ENCODE measurements around the gene CYFIP1.

DNA sequence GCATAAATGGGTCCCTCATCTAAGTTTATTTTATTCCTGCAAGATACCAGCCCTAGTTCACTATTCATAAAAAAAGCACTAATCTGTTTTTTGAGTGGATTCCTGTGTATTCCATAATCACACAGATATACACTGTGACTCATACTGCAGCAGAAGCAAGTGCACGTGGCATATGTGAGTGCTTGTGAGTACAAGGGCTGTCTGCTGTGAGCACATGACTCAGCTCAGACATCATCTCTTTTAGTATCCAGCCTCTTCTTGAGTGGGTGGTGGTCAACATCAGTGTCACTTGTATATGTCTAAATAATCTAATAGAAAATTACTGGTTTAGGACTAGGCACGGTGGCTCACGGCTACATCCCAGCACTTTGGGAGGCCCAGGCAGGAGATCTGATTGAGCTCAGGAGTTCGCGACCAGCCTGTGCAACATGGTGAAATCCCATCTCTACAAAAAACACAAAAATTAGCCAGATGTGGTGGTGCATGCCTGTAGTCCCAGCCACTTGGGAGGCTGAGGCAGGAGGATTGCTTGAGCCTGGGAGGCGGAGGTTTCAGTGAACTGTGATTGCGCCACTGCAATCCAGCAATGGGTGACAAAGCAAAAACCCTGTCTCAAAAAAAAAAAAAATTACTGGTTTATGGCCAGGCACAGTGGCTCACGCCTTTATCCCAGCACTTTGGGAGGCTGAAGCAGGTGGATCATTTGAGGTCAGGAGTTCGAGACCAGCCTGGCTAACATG lies 91.9 kb downstream of the CYFIP1 start:
- no peak for TF ChIP-seq CTCF (conservative IDR thresholded peaks at IDR 0.05 in 1 of 2, IDR thresholded peaks at IDR 0.05 in 1 of 2; ENCODE audit: low read depth in 1 of 2, low read length in 2 of 2)
- no peak for TF ChIP-seq EZH2 (IDR thresholded peaks at IDR 0.05; ENCODE audit: low read length, missing control alignments)
